Mesothelial cell of epicardium (in vitro differentiated cells): Measurements from ENCODE around the gene LRFN4. TPM values are rescaled to one million over a fixed set of nuclear protein-coding genes. Genes with fewer than 3 reads are reported as not detected.

Source experiments
- DNase-seq, 2 experiments: peaks; one replicate each; pipeline ENCODE4 v3.0.0; 2021; ENCODE audit warnings: low spot score in 2 of 2; ENCODE audit not compliant: unreplicated experiment in 2 of 2
- H3K27ac Mint-ChIP-seq: 2 replicates; pipeline ENCODE4 v1.8.0; 2021; ENCODE audit warnings: mixed read lengths
- H3K27me3 Mint-ChIP-seq: 2 replicates; pipeline ENCODE4 v1.8.0; 2021; ENCODE audit warnings: low read depth, mixed read lengths
- H3K36me3 Mint-ChIP-seq: 2 replicates; pipeline ENCODE4 v1.8.0; 2021; ENCODE audit warnings: mixed read lengths
- H3K4me1 Mint-ChIP-seq: 2 replicates; pipeline ENCODE4 v1.8.0; 2021; ENCODE audit warnings: mixed read lengths
- H3K4me3 Mint-ChIP-seq: 2 replicates; pipeline ENCODE4 v1.8.0; 2021; ENCODE audit warnings: mild to moderate bottlenecking, moderate library complexity, mixed read lengths
- H3K9me3 Mint-ChIP-seq: 2 replicates; pipeline ENCODE4 v1.8.0; 2021; ENCODE audit warnings: mixed read lengths
- total RNA-seq: library from RNA; stranded (reverse); gene quantifications from 3 replicates; pipeline ENCODE4 v1.2.1, GENCODE V29; 2021
- TF ChIP-seq, protein P1 (sequence below): fragments of 200-600 bp; sonication (generic); IDR thresholded peaks from one replicate; pipeline ENCODE4 v1.5.0; 2021; ENCODE audit warnings: antibody characterized with exemption; ENCODE audit not compliant: unreplicated experiment

LRFN4 gene
- total RNA-seq, 1 donor from 2014 or later: 26.6 TPM

DNA sequence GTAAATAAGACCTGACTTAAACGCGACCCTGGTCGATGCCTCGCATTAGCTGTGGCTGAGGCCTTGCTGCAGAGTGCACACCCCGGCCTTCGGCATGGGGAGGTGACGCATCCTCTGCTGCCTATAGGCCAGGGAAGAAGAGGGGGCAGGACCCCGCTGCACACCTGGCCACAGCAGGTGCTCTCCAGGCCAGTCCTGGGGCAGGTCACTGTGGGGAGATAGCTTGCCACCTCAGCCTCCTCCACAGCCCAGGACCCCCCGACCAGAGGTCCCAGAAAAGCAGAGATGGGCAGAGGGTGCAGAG is 12.7 kb downstream of the LRFN4 start:
- no peaks in the 10 kb centered on the region for H3K9me3 Mint-ChIP-seq
- no peak overlapping the region for H3K4me3 Mint-ChIP-seq
- H3K4me1 Mint-ChIP-seq: peaks cover 5% of the 10 kb centered on the region
- H3K36me3 Mint-ChIP-seq: no peaks in the 10 kb centered on the region
- H3K27ac Mint-ChIP-seq: no peak overlapping the region
- TF ChIP-seq, protein P1, sequence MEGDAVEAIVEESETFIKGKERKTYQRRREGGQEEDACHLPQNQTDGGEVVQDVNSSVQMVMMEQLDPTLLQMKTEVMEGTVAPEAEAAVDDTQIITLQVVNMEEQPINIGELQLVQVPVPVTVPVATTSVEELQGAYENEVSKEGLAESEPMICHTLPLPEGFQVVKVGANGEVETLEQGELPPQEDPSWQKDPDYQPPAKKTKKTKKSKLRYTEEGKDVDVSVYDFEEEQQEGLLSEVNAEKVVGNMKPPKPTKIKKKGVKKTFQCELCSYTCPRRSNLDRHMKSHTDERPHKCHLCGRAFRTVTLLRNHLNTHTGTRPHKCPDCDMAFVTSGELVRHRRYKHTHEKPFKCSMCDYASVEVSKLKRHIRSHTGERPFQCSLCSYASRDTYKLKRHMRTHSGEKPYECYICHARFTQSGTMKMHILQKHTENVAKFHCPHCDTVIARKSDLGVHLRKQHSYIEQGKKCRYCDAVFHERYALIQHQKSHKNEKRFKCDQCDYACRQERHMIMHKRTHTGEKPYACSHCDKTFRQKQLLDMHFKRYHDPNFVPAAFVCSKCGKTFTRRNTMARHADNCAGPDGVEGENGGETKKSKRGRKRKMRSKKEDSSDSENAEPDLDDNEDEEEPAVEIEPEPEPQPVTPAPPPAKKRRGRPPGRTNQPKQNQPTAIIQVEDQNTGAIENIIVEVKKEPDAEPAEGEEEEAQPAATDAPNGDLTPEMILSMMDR: no peak
- H3K27me3 Mint-ChIP-seq: no peaks in the 10 kb centered on the region
- no peak for DNase-seq

DNA sequence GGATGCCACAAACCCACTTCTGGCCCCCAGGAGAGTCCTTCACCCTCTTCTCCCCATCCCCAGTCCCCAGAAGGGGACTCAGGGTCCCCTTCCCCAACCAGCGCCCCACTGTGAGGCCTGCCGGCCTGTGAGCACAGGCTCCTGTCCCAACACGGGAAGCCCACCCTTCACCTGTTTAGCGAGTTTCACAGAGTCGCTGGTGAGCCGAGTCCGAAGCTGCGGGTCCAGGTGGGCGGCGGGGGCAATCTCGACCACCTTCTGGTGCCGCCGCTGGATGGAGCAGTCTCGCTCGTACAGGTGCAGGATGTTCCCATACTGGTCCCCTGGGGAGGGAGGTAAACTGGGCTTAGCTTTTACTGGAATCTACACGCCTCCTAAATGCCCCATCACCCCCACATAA is 13.3 kb downstream of the LRFN4 start:
- TF ChIP-seq, protein P1: no peak
- peaks cover 5% of the 10 kb centered on the region for H3K4me1 Mint-ChIP-seq
- no peaks in the 10 kb centered on the region for H3K36me3 Mint-ChIP-seq
- H3K27ac Mint-ChIP-seq: no peak overlapping the region
- H3K27me3 Mint-ChIP-seq: no peaks in the 10 kb centered on the region
- H3K9me3 Mint-ChIP-seq: no peaks in the 10 kb centered on the region
- no peak overlapping the region for H3K4me3 Mint-ChIP-seq
- DNase-seq: no peak

GRCh38 chr11:66870616-66871520 is 14.0 kb downstream of the LRFN4 start:
- H3K27me3 Mint-ChIP-seq: no peaks in the 10 kb centered on the region
- no peak overlapping the region for H3K27ac Mint-ChIP-seq
- TF ChIP-seq, protein P1: no peak
- no peaks in the 10 kb centered on the region for H3K36me3 Mint-ChIP-seq
- H3K9me3 Mint-ChIP-seq: no peaks in the 10 kb centered on the region
- H3K4me3 Mint-ChIP-seq: no peak overlapping the region
- no peak for DNase-seq
- peaks cover 5% of the 10 kb centered on the region for H3K4me1 Mint-ChIP-seq

GRCh38 chr11:66871521-66871901 is 14.6 kb downstream of the LRFN4 start:
- H3K27ac Mint-ChIP-seq: no peak overlapping the region
- H3K4me3 Mint-ChIP-seq: no peak overlapping the region
- no peaks in the 10 kb centered on the region for H3K9me3 Mint-ChIP-seq
- DNase-seq: no peak
- peaks cover 5% of the 10 kb centered on the region for H3K4me1 Mint-ChIP-seq
- TF ChIP-seq, protein P1: no peak
- no peaks in the 10 kb centered on the region for H3K27me3 Mint-ChIP-seq
- H3K36me3 Mint-ChIP-seq: no peaks in the 10 kb centered on the region

DNA sequence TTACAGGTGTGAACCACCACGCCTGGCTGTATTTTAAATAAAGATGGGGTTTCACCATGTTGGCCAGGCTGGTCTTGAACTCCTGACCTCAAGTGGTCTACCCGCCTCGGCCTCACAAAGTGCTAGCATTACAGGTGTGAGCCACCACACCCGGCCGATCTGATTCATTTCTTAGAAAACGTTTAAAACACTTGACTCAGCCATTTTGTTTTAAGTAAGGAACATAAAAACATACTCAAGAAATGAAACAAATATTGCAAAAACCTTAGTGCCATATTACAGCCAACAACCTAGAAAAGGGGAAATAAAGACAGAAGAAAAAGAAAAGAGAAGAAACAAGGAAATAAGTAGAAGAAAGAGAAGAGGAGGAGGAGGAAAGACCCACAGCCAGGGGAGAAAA is 17.4 kb downstream of the LRFN4 start:
- no peak for DNase-seq
- no peak overlapping the region for H3K4me3 Mint-ChIP-seq
- no peaks in the 10 kb centered on the region for H3K36me3 Mint-ChIP-seq
- TF ChIP-seq, protein P1: no peak
- peaks cover 15% of the 10 kb centered on the region for H3K4me1 Mint-ChIP-seq
- H3K9me3 Mint-ChIP-seq: no peaks in the 10 kb centered on the region
- no peak overlapping the region for H3K27ac Mint-ChIP-seq
- no peaks in the 10 kb centered on the region for H3K27me3 Mint-ChIP-seq
